Stimulated activated CD8-positive, alpha-beta memory T cell treated with anti-CD3 and anti-CD28 coated beads, Interleukin-12 subunit alpha, Interleukin-12 subunit beta, amount 100 ng/mL, for 24 hours (primary cell): ENCODE results near the gene PMAIP1.

ENCODE experiments used
- DNase-seq: peaks from one replicate; pipeline ENCODE4 v3.0.0-alpha.2; 2020; ENCODE audit errors: extremely low read depth

Gene PMAIP1

GRCh38 chr18:59912007-59912550 is 12.3 kb downstream of the PMAIP1 start:
- no peak for DNase-seq

GRCh38 chr18:59915606-59916005 is 15.8 kb downstream of the PMAIP1 start:
- DNase-seq = no peak

- no peak for DNase-seq
Observed at GRCh38 chr18:59916746-59917145, 16.9 kb downstream of the PMAIP1 start.

- no peak for DNase-seq
Observed at GRCh38 chr18:59917422-59917821, 17.6 kb downstream of the PMAIP1 start.

GRCh38 chr18:59918320-59918755 is 18.5 kb downstream of the PMAIP1 start:
- DNase-seq = no peak

- DNase-seq = no peak
Observed at GRCh38 chr18:59918997-59919396, 19.2 kb downstream of the PMAIP1 start.

- no peak for DNase-seq
Observed at GRCh38 chr18:59921384-59921891, 21.6 kb downstream of the PMAIP1 start.

GRCh38 chr18:59923539-59924196 is 23.9 kb downstream of the PMAIP1 start:
- DNase-seq = no peak

- no peak for DNase-seq
Observed at GRCh38 chr18:59926131-59926530, 26.3 kb downstream of the PMAIP1 start.

- DNase-seq = no peak
Observed at GRCh38 chr18:59927246-59927825, 27.5 kb downstream of the PMAIP1 start.

- no peak for DNase-seq
Observed at GRCh38 chr18:59928201-59928600, 28.4 kb downstream of the PMAIP1 start.

- DNase-seq = no peak
Observed at GRCh38 chr18:59929621-59930295, 30.0 kb downstream of the PMAIP1 start.

GRCh38 chr18:59932401-59932800 is 32.6 kb downstream of the PMAIP1 start:
- no peak for DNase-seq

GRCh38 chr18:59938676-59939075 is 38.9 kb downstream of the PMAIP1 start:
- DNase-seq = no peak

GRCh38 chr18:59939127-59939526 is 39.3 kb downstream of the PMAIP1 start:
- no peak for DNase-seq

GRCh38 chr18:59940068-59940467 is 40.3 kb downstream of the PMAIP1 start:
- no peak for DNase-seq

- DNase-seq = no peak
Observed at GRCh38 chr18:59941331-59941730, 41.5 kb downstream of the PMAIP1 start.

- no peak for DNase-seq
Observed at GRCh38 chr18:59942601-59943000, 42.8 kb downstream of the PMAIP1 start.

- DNase-seq = no peak
Observed at GRCh38 chr18:59945544-59945943, 45.7 kb downstream of the PMAIP1 start.

- no peak for DNase-seq
Observed at GRCh38 chr18:59950215-59950944, 50.6 kb downstream of the PMAIP1 start.

- DNase-seq = no peak
Observed at GRCh38 chr18:59951591-59951990, 51.8 kb downstream of the PMAIP1 start.
